Panc1 (cell line): ENCODE data around the gene SCEL. TPM values are rescaled to one million over a fixed set of nuclear protein-coding genes. Genes with fewer than 3 reads are reported as not detected.

Source experiments
- ATAC-seq: fragments of 200-7000 bp; cut with Tn5 transposase; 2 replicates; pipeline ENCODE4 v1.9.1; 2020; ENCODE audit warnings: mild to moderate bottlenecking, moderate library complexity
- BruUV-seq: library from RNA; stranded (reverse); fragments of 400-500 nt; replicated peaks from 2 replicates; lab custom pipeline; 2021; lab: Mats Ljungman, UMichigan
- CTCF ChIA-PET: fragments of 300-600 bp; sonication (Branson Sonifier 250); formaldehyde crosslinking; loops from one replicate; lab custom pipeline; 2022; ENCODE audit warnings: antibody characterized with exemption; lab: Charles Lee
- POLR2A ChIA-PET: fragments of 300-600 bp; sonication (Branson Sonifier 250); formaldehyde crosslinking; loops from one replicate; lab custom pipeline; 2022; ENCODE audit warnings: antibody characterized with exemption; lab: Charles Lee
- DNase-seq: peaks from one replicate; pipeline ENCODE4 v3.0.0-alpha.2; 2010; ENCODE audit warnings: low read depth, low spot score
- H3K27ac ChIP-seq: 2 replicates; pipeline ENCODE4 v1.5.1; 2011; ENCODE audit warnings: mild to moderate bottlenecking, low read length, inconsistent platforms
- H3K27me3 ChIP-seq: fragments of 200-500 bp; sonication (Bioruptor generic); 2 replicates; pipeline ENCODE4 v1.6.0; 2014; ENCODE audit warnings: low read length, inconsistent platforms; ENCODE audit not compliant: control insufficient read depth, insufficient read depth
- H3K36me3 ChIP-seq: fragments of 200-500 bp; sonication (Bioruptor generic); 2 replicates; pipeline ENCODE4 v1.5.1; 2014; ENCODE audit warnings: inconsistent platforms, mild to moderate bottlenecking, low read length, moderate library complexity; ENCODE audit not compliant: control insufficient read depth, insufficient read depth
- H3K4me1 ChIP-seq: 2 replicates; pipeline ENCODE4 v1.5.1; 2011; ENCODE audit warnings: inconsistent platforms, mild to moderate bottlenecking, low read length, moderate library complexity; ENCODE audit not compliant: control insufficient read depth, insufficient read depth
- H3K4me3 ChIP-seq, 2 experiments: 2 replicates each; pipeline ENCODE4 v1.5.1; 2011 to 2012; ENCODE audit warnings: low read depth in 2 of 2, low read length in 2 of 2, mild to moderate bottlenecking in 2 of 2, inconsistent platforms in 1 of 2, moderate library complexity in 1 of 2
- H3K9me3 ChIP-seq: fragments of 200-500 bp; sonication (Bioruptor generic); 2 replicates; pipeline ENCODE4 v1.5.1; 2014; ENCODE audit warnings: low read depth, mild to moderate bottlenecking, inconsistent platforms, low read length, moderate library complexity; ENCODE audit not compliant: control insufficient read depth, insufficient read depth
- CTCF ChIP-seq: fragments of 450-650 bp; IDR thresholded peaks from 2 replicates; pipeline ENCODE4 v1.5.1; 2017; ENCODE audit warnings: mild to moderate bottlenecking
- POLR2AphosphoS5 ChIP-seq: IDR thresholded peaks from 2 replicates; pipeline ENCODE4 v1.6.1; 2012; ENCODE audit warnings: mild to moderate bottlenecking, low read depth, low read length, moderate library complexity
- SIN3A ChIP-seq: IDR thresholded peaks from 2 replicates; pipeline ENCODE4 v1.6.1; 2012; ENCODE audit warnings: low read depth, mild to moderate bottlenecking, low read length, moderate library complexity, borderline replicate concordance; ENCODE audit not compliant: insufficient read depth
- TCF7L2 ChIP-seq: IDR thresholded peaks from 2 replicates; pipeline ENCODE4 v1.6.1; 2011; ENCODE audit warnings: mild to moderate bottlenecking, low read depth, low read length, inconsistent platforms
- in situ Hi-C: cut with HindIII; loops from 2 replicates; pipeline ENCODE4 v1.10.0; 2016; ENCODE audit warnings: low sequenced_read_pairs, low pct_unique_long_range_greater_than_20kb
- intact Hi-C: fragments of 100-400 bp; cut with micrococcal nuclease; formaldehyde crosslinking; loops from one replicate; pipeline ENCODE4 v1.10.0; 2022; ENCODE audit not compliant: unreplicated experiment
- total RNA-seq: library from RNA; stranded (reverse); gene quantifications from one replicate; pipeline ENCODE4 v1.2.1, GENCODE V29; 2021; ENCODE audit not compliant: unreplicated experiment
- TF ChIP-seq, protein P1 (sequence below), 2 experiments: IDR thresholded peaks; 2 replicates each; pipeline ENCODE4 v1.6.1; 2011 to 2012; ENCODE audit warnings: low read depth in 2 of 2, control low read depth in 1 of 2, low read length in 1 of 2, mild to moderate bottlenecking in 1 of 2, moderate library complexity in 1 of 2; ENCODE audit not compliant: insufficient read depth in 1 of 2

The SCEL gene
- total RNA-seq, 1 experiment from 2014 or later = not detected

- no peak for DNase-seq
- intact Hi-C loops (no loop called here), in situ Hi-C loops (no loop called here)
Measured at GRCh38 chr13:77523834-77524728, 11.4 kb upstream of the SCEL start.

DNA sequence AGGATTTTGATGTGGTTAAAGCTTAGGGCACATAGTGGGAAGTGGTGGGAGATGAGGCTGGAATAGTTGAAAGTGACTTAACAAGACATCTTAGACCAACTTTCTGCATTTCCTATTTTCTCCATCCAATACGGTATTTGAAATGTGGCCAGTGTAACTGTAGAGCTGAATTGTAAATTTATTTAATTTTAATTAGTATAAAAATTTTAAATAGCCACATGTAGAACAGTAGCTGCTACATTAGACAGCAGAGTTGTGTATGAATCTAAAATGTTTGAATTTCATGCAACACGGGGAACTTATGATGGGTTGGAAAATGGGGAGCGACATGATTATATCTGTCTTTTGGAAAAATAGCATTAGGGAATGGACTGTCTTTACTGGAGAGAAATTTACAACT, 7.1 kb upstream of the SCEL start:
- DNase-seq (no peak), ATAC-seq (no peak)
- Histone ChIP-seq H3K9me3 (no peaks in the 10 kb centered on the region), H3K27ac (no peak overlapping the region), H3K27me3 (no peaks in the 10 kb centered on the region), H3K36me3 (no peaks in the 10 kb centered on the region), H3K4me3 (no peak overlapping the region), H3K4me1 (no peaks in the 10 kb centered on the region)
- CTCF ChIA-PET = no interaction called here
- POLR2A ChIA-PET = no interaction called here
- intact Hi-C loops = no loop called here
- in situ Hi-C loops = no loop called here
- BruUV-seq = no TSS peak
- TF ChIP-seq SIN3A (no peak), TCF7L2 (no peak), CTCF (no peak), POLR2AphosphoS5 (no peak)
- TF ChIP-seq, protein P1, sequence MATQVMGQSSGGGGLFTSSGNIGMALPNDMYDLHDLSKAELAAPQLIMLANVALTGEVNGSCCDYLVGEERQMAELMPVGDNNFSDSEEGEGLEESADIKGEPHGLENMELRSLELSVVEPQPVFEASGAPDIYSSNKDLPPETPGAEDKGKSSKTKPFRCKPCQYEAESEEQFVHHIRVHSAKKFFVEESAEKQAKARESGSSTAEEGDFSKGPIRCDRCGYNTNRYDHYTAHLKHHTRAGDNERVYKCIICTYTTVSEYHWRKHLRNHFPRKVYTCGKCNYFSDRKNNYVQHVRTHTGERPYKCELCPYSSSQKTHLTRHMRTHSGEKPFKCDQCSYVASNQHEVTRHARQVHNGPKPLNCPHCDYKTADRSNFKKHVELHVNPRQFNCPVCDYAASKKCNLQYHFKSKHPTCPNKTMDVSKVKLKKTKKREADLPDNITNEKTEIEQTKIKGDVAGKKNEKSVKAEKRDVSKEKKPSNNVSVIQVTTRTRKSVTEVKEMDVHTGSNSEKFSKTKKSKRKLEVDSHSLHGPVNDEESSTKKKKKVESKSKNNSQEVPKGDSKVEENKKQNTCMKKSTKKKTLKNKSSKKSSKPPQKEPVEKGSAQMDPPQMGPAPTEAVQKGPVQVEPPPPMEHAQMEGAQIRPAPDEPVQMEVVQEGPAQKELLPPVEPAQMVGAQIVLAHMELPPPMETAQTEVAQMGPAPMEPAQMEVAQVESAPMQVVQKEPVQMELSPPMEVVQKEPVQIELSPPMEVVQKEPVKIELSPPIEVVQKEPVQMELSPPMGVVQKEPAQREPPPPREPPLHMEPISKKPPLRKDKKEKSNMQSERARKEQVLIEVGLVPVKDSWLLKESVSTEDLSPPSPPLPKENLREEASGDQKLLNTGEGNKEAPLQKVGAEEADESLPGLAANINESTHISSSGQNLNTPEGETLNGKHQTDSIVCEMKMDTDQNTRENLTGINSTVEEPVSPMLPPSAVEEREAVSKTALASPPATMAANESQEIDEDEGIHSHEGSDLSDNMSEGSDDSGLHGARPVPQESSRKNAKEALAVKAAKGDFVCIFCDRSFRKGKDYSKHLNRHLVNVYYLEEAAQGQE (IDR thresholded peaks at IDR 0.05; ENCODE audit: insufficient read depth in 1 of 2, low read depth in 2 of 2, low read length in 1 of 2) = no peak

More at GRCh38 chr13:77523834-77524728, 11.4 kb upstream of the SCEL start:
- TF ChIP-seq SIN3A = no peak
- TF ChIP-seq POLR2AphosphoS5 = no peak
- TF ChIP-seq TCF7L2 = no peak
- TF ChIP-seq, protein P1 (IDR thresholded peaks at IDR 0.05; ENCODE audit: insufficient read depth in 1 of 2, low read depth in 2 of 2, low read length in 1 of 2) = no peak
- TF ChIP-seq CTCF = no peak
- Histone ChIP-seq H3K27ac (no peak overlapping the region), H3K9me3 (no peaks in the 10 kb centered on the region), H3K27me3 (no peaks in the 10 kb centered on the region), H3K4me1 (no peaks in the 10 kb centered on the region), H3K4me3 (no peak overlapping the region), H3K36me3 (no peaks in the 10 kb centered on the region)
- ChIA-PET CTCF (no interaction called here), POLR2A (no interaction called here)
- no TSS peak for BruUV-seq
- ATAC-seq = no peak
